ENCODE results near the gene CDH11.

GRCh38 chr16:65064131-65064530 is 57.7 kb downstream of the CDH11 start:
- no peak for TF ChIP-seq CTCF (IDR thresholded peaks at IDR 0.05; ENCODE audit: low read length)
- TF ChIP-seq EZH2phosphoT487 (IDR thresholded peaks at IDR 0.05; ENCODE audit: low read length): no peak
- TF ChIP-seq EZH2 (optimal IDR thresholded peaks at IDR 0.05; ENCODE audit: low read depth, low read length): no peak
